HL-60 (cell line): ENCODE results near the gene CAMSAP3.

Experiments
- POLR2AphosphoS5 ChIP-seq: IDR thresholded peaks from 2 replicates; pipeline ENCODE4 v1.6.1; 2012; ENCODE audit warnings: low read depth
- SPI1 ChIP-seq: IDR thresholded peaks from 2 replicates; pipeline ENCODE4 v1.6.1; 2012; ENCODE audit warnings: low read depth, mild to moderate bottlenecking, borderline replicate concordance
- TF ChIP-seq, protein P1 (sequence below): IDR thresholded peaks from one replicate; pipeline ENCODE4 v1.5.1; 2011; ENCODE audit warnings: low read length, control low read depth, inconsistent platforms; ENCODE audit not compliant: insufficient read depth

DNA sequence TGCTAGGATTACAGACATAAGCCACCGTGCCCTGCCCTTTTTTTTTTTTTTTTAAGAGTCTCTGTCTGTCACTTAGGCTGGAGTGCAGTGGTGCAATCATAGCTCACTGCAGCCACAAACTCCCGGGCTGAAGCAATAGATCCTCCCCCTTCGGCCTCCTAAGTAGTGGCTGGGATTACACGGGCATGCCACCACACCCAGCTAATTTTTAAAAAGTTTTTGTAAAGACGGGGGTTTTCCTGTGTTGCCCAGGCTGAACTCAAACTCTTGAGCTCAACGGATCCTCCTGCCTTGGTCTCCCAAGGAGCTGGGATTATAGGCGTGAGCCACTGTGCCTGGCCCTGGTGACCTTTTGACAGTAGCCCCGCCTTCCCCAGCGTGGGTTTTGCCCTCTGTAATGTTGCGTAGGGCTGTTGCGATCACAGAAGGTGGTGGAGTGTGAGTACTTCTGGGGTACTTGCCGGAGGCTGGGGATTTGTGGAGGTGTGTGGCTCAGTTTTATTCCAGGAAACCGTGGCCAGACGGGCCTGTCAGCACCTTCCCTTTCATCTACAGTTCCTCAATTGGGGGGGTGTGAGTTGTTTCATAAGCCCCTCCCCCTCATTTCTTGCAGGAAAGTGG, 61.6 kb downstream of the CAMSAP3 start:
- TF ChIP-seq, protein P1, sequence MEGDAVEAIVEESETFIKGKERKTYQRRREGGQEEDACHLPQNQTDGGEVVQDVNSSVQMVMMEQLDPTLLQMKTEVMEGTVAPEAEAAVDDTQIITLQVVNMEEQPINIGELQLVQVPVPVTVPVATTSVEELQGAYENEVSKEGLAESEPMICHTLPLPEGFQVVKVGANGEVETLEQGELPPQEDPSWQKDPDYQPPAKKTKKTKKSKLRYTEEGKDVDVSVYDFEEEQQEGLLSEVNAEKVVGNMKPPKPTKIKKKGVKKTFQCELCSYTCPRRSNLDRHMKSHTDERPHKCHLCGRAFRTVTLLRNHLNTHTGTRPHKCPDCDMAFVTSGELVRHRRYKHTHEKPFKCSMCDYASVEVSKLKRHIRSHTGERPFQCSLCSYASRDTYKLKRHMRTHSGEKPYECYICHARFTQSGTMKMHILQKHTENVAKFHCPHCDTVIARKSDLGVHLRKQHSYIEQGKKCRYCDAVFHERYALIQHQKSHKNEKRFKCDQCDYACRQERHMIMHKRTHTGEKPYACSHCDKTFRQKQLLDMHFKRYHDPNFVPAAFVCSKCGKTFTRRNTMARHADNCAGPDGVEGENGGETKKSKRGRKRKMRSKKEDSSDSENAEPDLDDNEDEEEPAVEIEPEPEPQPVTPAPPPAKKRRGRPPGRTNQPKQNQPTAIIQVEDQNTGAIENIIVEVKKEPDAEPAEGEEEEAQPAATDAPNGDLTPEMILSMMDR: no peak
- peak; percentile 61 for TF ChIP-seq POLR2AphosphoS5
- TF ChIP-seq SPI1: peak; percentile 92
